IPS DF 4.7 (cell line): ENCODE data around the gene RPL18.
"Not testable (repeated sequence)": the region's sequence is repeated elsewhere in the genome, so short reads cannot be mapped to it uniquely, and the experiment has no call there.

Experiments used
- DNase-seq: peaks from one replicate; pipeline ENCODE4 v3.0.0-alpha.2; 2013; ENCODE audit warnings: low spot score; ENCODE audit errors: extremely low read depth

RPL18 gene

GRCh38 chr19:48618916-48619691, at the start of gene RPL18, which contains the start of gene SPHK2:
Gene RPL18 (minus strand): TSS chr19:48619178. CDS start chr19:48619143, 35 bp downstream.
Gene SPHK2 (plus strand): TSS chr19:48619506. CDS start chr19:48620515, 1,009 bp downstream.
- DNase-seq: no peak

GRCh38 chr19:48668761-48669160, 49.8 kb upstream of the RPL18 start:
- no peak for DNase-seq

- DNase-seq: no peak
These were observed 49.4 kb upstream of the RPL18 start for GRCh38 chr19:48668332-48668731.

GRCh38 chr19:48665786-48666185, 46.8 kb upstream of the RPL18 start:
- DNase-seq: no peak

- DNase-seq: no peak
These were observed 45.5 kb upstream of the RPL18 start for GRCh38 chr19:48664476-48664875.

- no peak for DNase-seq
These were observed 44.7 kb upstream of the RPL18 start for GRCh38 chr19:48663667-48664066.

GRCh38 chr19:48661711-48662090, 42.7 kb upstream of the RPL18 start:
- DNase-seq: no peak

GRCh38 chr19:48660852-48661710, 42.1 kb upstream of the RPL18 start:
- no peak for DNase-seq

- no peak for DNase-seq
These were observed 40.8 kb upstream of the RPL18 start for GRCh38 chr19:48659768-48660167.

GRCh38 chr19:48658483-48658882, 39.5 kb upstream of the RPL18 start:
- DNase-seq: no peak

- not testable (repeated sequence) for DNase-seq
These were observed 38.9 kb upstream of the RPL18 start for GRCh38 chr19:48657828-48658227.

GRCh38 chr19:48656840-48657474, 38.0 kb upstream of the RPL18 start:
- DNase-seq: no peak

- DNase-seq: no peak
These were observed 35.5 kb upstream of the RPL18 start for GRCh38 chr19:48654299-48655059.

GRCh38 chr19:48651683-48652048, 32.7 kb upstream of the RPL18 start:
- no peak for DNase-seq

GRCh38 chr19:48650974-48651682, 32.1 kb upstream of the RPL18 start:
- DNase-seq: no peak

- no peak for DNase-seq
These were observed 29.2 kb upstream of the RPL18 start for GRCh38 chr19:48648134-48648533.

- DNase-seq: no peak
These were observed 27.8 kb upstream of the RPL18 start for GRCh38 chr19:48646722-48647216.

GRCh38 chr19:48646001-48646721, 27.2 kb upstream of the RPL18 start, which contains the start of gene CA11:
Gene CA11 (minus strand): TSS chr19:48646187. CDS start chr19:48645632, 555 bp downstream.
- no peak for DNase-seq

- DNase-seq: no peak
These were observed 26.6 kb upstream of the RPL18 start for GRCh38 chr19:48645620-48646000.
